GM19463 (cell line): ENCODE results near the gene OSBPL6.
A peak's percentile ranks its signal among the peaks of the same experiment; 100 is the strongest.

Source experiments
- ATAC-seq: cut with Tn5 transposase; IDR thresholded peaks from one replicate; pipeline ENCODE4 v1.9.1; 2021; ENCODE audit warnings: mild to moderate bottlenecking, moderate library complexity; ENCODE audit not compliant: unreplicated experiment

Gene OSBPL6

GRCh38 chr2:178269438-178270224, 75.3 kb downstream of the OSBPL6 start:
- no peak for ATAC-seq

GRCh38 chr2:178270338-178270737, 76.0 kb downstream of the OSBPL6 start:
- no peak for ATAC-seq

DNA sequence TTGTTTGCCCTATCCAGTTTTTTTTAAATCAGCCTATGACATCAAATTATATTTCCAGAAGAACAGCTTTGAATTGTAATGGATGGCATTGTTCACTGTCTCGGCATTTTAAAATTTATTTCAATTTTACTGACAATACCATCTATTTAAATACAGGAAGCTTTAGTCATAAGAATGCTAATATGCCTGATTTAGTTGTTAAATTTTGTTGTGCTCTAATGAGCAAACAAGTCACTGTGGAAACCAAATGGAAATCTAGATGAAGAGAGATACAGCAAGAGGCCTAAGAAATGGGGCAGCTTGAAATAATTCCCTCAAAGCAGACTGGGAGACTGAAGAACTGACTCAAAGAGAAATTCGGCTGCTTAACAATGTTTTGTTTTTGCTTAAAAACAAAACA, 76.8 kb downstream of the OSBPL6 start:
- ATAC-seq, result no peak

- ATAC-seq, result no peak
These were observed 77.5 kb downstream of the OSBPL6 start for GRCh38 chr2:178271629-178272333.

DNA sequence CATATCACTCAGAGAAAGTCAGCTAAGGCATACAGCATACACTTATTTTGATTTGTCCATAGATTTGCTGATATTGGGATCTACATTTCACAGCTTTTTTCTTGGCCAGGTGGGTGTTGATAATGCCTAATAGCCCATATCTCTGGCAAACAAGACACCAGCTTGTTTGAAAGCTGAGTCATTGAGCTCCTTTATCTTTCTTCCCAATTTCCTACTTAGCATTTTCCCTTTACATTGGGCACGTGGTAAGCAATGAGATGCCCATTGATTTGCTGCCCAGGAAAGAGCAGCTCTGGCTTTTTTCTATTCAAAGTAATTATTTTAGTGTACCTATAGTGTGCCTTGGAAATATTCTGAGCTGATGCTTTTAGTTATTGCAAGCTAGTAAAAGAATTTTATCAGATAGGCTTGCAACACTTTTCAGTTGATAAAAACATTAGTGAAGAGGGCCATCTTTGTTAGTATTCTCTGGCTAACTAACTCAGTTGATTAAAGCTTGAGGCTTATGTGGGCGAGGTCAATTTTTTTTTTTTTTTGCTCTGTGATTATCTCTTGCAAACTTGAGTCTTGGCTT, 79.6 kb downstream of the OSBPL6 start:
- no peak for ATAC-seq

- ATAC-seq, result no peak
These were observed 81.3 kb downstream of the OSBPL6 start for GRCh38 chr2:178275600-178275999.

GRCh38 chr2:178277741-178278197, 83.5 kb downstream of the OSBPL6 start:
- no peak for ATAC-seq

DNA sequence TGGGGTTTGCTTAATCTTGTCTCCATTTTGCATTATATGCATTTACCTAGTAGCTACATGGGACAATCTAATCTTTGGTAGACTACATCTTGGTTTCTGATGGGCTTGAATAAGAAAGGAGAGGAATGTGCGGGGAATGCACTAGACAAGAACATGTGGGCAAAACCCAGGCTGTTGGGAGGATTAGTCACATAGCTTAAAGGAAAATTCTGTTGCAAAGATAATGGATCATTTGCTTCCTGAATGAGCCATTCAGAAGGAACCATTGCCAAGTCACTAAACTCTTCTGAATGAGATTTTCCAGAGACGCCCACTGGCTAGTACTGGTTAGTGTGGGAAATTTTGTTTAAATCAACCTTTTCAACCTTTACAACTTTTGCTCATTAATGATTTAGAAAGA, 84.8 kb downstream of the OSBPL6 start:
- no peak for ATAC-seq

- no peak for ATAC-seq
These were observed 85.3 kb downstream of the OSBPL6 start for GRCh38 chr2:178279636-178280035.

DNA sequence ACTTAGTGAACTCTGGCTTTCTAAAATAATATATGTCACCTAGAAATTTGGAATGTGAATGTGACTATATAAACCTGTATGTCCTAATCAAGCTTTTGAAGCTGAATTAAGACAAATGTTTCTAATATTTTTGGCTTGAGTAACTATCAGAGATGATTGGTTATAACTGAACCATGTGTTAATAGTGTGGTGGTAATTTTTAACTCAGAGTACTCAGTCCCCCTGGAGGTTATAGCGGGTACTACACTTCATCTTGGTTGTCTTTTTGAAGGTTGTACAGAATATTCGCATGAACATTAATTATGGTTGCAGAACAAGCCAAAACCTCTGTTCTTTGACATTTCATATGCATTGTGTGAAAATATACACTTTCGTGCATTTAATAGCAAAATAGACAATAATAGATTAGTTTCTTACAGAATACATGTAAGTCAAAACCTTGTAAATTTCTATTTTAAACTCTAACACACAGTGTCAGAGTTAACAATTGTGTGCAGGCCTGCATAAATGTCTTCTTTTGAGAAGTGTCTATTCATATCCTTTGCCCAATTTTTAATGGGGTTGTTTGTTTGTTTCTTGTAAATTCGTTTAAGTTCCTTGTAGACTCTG, 86.0 kb downstream of the OSBPL6 start:
- ATAC-seq, result peak; percentile 82

- ATAC-seq, result no peak
These were observed 87.9 kb downstream of the OSBPL6 start for GRCh38 chr2:178282075-178282815.

DNA sequence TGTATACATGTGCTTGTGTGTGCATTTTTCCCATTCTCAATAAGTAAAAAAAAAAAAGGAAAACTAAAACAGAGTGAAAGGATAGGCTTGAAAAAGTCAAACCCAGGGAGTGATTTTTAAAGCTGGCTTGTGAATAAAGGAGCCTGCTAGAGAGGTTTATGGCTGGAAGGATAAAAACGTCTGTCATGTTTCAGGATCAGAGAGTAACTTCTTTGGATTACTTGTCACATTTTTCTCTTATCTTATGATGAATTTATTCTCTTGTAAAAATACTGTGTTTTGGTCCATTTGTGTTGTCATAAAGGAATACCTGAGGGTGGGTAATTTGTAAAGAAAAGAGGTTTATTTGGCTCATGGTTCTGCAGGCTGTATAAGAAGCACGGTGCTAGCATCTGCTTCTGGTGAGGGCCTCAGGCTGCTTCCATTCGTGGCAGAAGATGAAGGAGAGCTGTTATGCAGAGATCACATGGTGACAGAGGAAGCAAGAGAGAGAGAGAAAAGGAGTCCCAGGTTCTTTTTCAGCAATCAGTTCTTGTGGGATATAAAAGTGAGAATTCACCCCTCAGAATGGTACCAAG, 89.1 kb downstream of the OSBPL6 start:
- no peak for ATAC-seq

GRCh38 chr2:178284613-178285286, 90.4 kb downstream of the OSBPL6 start:
- ATAC-seq, result no peak

DNA sequence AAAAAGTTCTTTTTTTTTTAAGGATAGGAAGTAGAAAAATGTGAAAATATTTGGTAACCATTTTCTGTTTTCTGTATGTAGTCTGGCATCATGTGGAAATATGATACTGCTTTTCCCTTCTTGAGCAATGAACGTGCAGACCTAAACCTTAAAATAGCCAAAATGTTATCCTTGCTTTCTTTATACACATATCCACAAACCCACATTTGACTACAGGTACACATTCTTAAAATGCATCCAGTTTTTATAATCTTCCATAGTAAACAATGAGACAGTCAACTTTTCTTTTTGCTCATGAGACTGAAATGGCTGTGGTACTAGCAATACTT, 90.9 kb downstream of the OSBPL6 start:
- no peak for ATAC-seq

DNA sequence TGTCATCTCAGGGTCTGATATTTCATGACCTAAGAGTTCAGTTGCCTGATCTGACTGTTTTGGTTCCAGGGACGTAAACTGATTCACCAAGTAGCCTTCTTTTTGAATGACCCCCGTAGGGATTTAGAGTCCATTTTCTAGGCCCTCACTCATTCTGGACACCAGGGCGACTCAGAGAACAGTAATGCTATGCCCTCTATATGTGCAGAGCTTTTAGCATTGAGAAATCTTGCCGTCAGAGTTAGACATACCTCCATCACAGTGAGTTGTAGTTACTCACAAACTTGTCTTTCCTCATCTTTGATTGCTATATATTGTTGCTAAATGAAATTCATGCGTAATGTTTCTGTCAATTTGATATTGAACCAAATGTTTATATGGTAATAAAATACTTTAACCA, 92.3 kb downstream of the OSBPL6 start:
- no peak for ATAC-seq

- no peak for ATAC-seq
These were observed 93.5 kb downstream of the OSBPL6 start for GRCh38 chr2:178287652-178288344.

GRCh38 chr2:178291703-178292102, 97.4 kb downstream of the OSBPL6 start:
- ATAC-seq, result no peak

GRCh38 chr2:178292586-178292985, 98.3 kb downstream of the OSBPL6 start:
- no peak for ATAC-seq

GRCh38 chr2:178295115-178295514, 100.8 kb downstream of the OSBPL6 start:
- ATAC-seq, result no peak
